HepG2 (cell line): ENCODE measurements around the gene RPH3AL.

Experiments
- CTCF ChIP-seq: sonication (generic); formaldehyde crosslinking; IDR thresholded peaks from 2 replicates; pipeline ENCODE4 v1.5.0; 2020; ENCODE audit warnings: mild to moderate bottlenecking, missing genetic modification reagents, moderate library complexity
- SRSF1 ChIP-seq: fragments of 200-400 bp; formaldehyde crosslinking; optimal IDR thresholded peaks from 2 replicates; pipeline ENCODE3; 2017; ENCODE audit warnings: mild to moderate bottlenecking, low read depth, low read length, moderate library complexity

GRCh38 chr17:296906-297690 is 55.5 kb downstream of the RPH3AL start:
- TF ChIP-seq SRSF1 (no peak), CTCF (CRISPR knock-in tag) (no peak)
